Esophagus muscularis mucosa (tissue), 4 donors: ENCODE data around the gene TRAPPC3L.

ENCODE experiments used
- EP300 ChIP-seq: sonication (generic); formaldehyde crosslinking; IDR thresholded peaks from one replicate; pipeline ENCODE4 v1.6.1; 2017; ENCODE audit warnings: antibody characterized with exemption
- POLR2AphosphoS5 ChIP-seq, 2 donors: sonication (generic); formaldehyde crosslinking; IDR thresholded peaks; one replicate each; pipeline ENCODE4 v1.6.1; 2017; ENCODE audit warnings: antibody characterized with exemption in 2 of 2
- TF ChIP-seq, protein P1 (sequence below), 3 experiments: fragments of 200-600 bp in 2 of 3; fragments of 450-650 bp in 1 of 3; sonication (generic) in 2 of 3; IDR thresholded peaks; one replicate each; pipeline ENCODE4 v1.5.1; 2017 to 2019; ENCODE audit warnings: antibody characterized with exemption in 3 of 3, mild to moderate bottlenecking in 2 of 3, moderate library complexity in 1 of 3

DNA sequence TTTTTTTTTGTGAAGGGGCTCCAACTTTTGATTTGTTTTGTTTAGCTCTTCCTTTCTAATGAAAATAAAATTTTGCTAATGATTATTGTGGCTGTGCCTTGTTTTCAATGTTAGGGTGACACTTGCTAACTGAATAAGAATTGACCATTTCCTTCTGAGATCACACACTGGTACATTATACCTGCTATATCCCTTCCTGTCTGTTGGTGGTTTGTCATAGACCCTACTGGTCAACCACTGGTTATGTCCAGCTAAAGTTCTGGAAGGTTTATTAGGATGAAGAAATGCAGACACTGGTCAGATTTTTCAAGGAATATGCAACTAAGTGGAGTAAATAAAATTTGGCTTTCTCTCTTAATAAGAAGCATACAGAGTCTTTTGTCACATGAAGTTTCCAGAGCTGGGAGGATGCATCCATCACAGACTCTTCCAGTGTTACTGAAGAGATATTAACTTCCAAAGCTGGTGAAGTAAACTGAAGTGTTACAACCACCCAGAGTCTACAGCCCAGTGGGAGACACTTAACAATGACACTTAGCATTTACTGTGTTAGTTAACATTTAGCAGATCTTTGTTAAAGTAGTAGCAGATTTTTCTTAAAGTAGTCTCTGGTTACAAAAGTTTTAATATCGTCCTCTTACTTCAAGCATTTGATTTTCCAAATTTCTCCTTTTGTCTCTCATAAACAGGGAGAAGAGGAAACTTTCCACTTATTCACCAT, 53.7 kb downstream of the TRAPPC3L start:
- TF ChIP-seq, protein P1, sequence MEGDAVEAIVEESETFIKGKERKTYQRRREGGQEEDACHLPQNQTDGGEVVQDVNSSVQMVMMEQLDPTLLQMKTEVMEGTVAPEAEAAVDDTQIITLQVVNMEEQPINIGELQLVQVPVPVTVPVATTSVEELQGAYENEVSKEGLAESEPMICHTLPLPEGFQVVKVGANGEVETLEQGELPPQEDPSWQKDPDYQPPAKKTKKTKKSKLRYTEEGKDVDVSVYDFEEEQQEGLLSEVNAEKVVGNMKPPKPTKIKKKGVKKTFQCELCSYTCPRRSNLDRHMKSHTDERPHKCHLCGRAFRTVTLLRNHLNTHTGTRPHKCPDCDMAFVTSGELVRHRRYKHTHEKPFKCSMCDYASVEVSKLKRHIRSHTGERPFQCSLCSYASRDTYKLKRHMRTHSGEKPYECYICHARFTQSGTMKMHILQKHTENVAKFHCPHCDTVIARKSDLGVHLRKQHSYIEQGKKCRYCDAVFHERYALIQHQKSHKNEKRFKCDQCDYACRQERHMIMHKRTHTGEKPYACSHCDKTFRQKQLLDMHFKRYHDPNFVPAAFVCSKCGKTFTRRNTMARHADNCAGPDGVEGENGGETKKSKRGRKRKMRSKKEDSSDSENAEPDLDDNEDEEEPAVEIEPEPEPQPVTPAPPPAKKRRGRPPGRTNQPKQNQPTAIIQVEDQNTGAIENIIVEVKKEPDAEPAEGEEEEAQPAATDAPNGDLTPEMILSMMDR (IDR thresholded peaks at IDR 0.05): no peak
- no peak for TF ChIP-seq EP300
- no peak for TF ChIP-seq POLR2AphosphoS5 (IDR thresholded peaks at IDR 0.05)
